WTC11 (cell line): Measurements from ENCODE around the gene BBS2.

Source experiments
- ATF3 ChIP-seq: sonication (generic); formaldehyde crosslinking; conservative IDR thresholded peaks from 2 replicates; pipeline ENCODE4 v1.8.1; 2022; ENCODE audit warnings: mild to moderate bottlenecking, missing genetic modification reagents
- CTCF ChIP-seq: fragments of 200-600 bp; IDR thresholded peaks from 2 replicates; pipeline ENCODE4 v1.8.0; 2022; ENCODE audit warnings: antibody characterized with exemption
- PRDM15 ChIP-seq: sonication (generic); formaldehyde crosslinking; IDR thresholded peaks from 2 replicates; pipeline ENCODE4 v1.8.0; 2022; ENCODE audit warnings: missing genetic modification reagents
- TCF7 ChIP-seq: sonication (generic); formaldehyde crosslinking; IDR thresholded peaks from 2 replicates; pipeline ENCODE4 v1.8.0; 2022; ENCODE audit warnings: mild to moderate bottlenecking, low read depth, missing genetic modification reagents, moderate library complexity
- USF1 ChIP-seq: sonication (generic); formaldehyde crosslinking; IDR thresholded peaks from 2 replicates; pipeline ENCODE4 v1.8.0; 2022; ENCODE audit warnings: mild to moderate bottlenecking, missing genetic modification reagents
- USF2 ChIP-seq: sonication (generic); formaldehyde crosslinking; IDR thresholded peaks from 2 replicates; pipeline ENCODE4 v1.8.1; 2023; ENCODE audit warnings: mild to moderate bottlenecking, missing genetic modification reagents, moderate library complexity

GRCh38 chr16:56436258-56436657 is 83.6 kb downstream of the BBS2 start:
- TF ChIP-seq CTCF (no peak), ATF3 (CRISPR knock-in tag) (no peak), TCF7 (CRISPR knock-in tag) (no peak), USF2 (CRISPR knock-in tag) (no peak), PRDM15 (no peak), USF1 (no peak)
